ENCODE data around the gene TYK2. TPM values are rescaled to one million over a fixed set of nuclear protein-coding genes. Genes with fewer than 3 reads are reported as not detected.

TYK2 gene
- total and polyA plus RNA-seq, 2 of the 4 experiments (the other 2 are of a cell fraction): 40.9 to 97.9 TPM

DNA sequence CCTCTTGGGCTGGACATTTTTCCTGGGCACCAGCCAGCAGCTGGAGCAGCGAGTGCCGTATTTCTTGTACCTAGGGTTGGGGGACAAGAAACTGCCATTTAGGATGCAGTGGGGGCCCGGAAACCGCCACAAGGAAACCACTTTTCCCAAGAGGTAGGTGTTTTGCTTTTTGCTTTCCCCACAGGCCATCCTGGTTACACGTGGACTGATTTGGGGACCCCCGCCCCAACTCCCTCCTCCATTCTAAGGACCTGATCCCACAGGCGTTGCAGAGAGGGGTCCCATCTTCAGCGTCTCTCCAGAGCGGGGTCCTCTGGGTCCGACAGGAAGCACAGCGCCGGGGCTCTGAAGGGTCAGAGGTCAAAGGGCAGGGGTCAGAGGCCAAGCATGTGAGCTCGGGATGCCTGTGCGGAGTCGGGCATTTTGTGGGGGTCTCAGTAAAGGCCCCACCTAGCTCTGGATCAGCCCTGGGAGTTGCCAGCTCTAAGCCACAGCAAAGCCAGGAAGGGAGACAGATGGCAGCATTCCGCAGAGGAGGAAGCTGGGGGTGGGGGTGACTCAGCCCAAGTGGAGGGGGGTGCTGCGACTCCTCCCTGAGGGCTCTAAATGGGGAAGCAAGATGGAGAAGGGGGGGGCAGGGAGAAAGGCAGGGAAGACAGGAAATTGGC is 75.1 kb downstream of the TYK2 start:
- Histone ChIP-seq H4K8ac (ENCODE audit: low read depth in 2 of 2, low read length in 2 of 2) (peak overlapping the region; percentile 92 to 94), H3K9me3 (ENCODE audit: control insufficient read depth, insufficient read depth, low read length) (no peaks in the 10 kb centered on the region), H4K5ac (ENCODE audit: low read depth, low read length) (peak overlapping the region; percentile 99), H3K23ac (ENCODE audit: low read depth, low read length) (no peak overlapping the region), H2BK120ac (ENCODE audit: low read depth, low read length) (peak overlapping the region; percentile 56), H2BK15ac (ENCODE audit: low read depth, low read length) (peak overlapping the region; percentile 53; the same call in 2 of the 3 replicates), H4K20me1 (ENCODE audit: insufficient read depth, low read length) (no peaks in the 10 kb centered on the region), H3K9me1 (ENCODE audit: insufficient read depth, low read length) (peaks cover 5% of the 10 kb centered on the region; the same call in 1 of the 2 replicates), H3K18ac (ENCODE audit: low read depth, low read length) (peak overlapping the region; percentile 69), H3K4me2 (ENCODE audit: low read depth, low read length) (no peak overlapping the region), H3K79me1 (ENCODE audit: low read depth in 1 of 2, low read length in 2 of 2) (0 out of 4 replicates have a peak, but pooled peaks cover 0 to 4% of the 10 kb centered on the region in 2 experiments), H3K36me3 (ENCODE audit: control insufficient read depth, insufficient read depth, low read length) (peaks cover 4% of the 10 kb centered on the region; the same call in 1 of the 2 replicates), H3K14ac (replicated peaks; ENCODE audit: low read depth, low read length) (peak overlapping the region; percentile 80), H2BK20ac (ENCODE audit: low read depth, low read length) (peak overlapping the region; percentile 51; the same call in 1 of the 2 replicates), H3K27me3 (ENCODE audit: control insufficient read depth, insufficient read depth, low read length) (no peaks in the 10 kb centered on the region), H2AK5ac (ENCODE audit: low read depth, low read length) (peak overlapping the region; percentile 83), H4K91ac (ENCODE audit: insufficient read depth, low read depth, low read length) (peak overlapping the region; percentile 87), H3K4me3 (ENCODE audit: insufficient read depth, low read depth, low read length) (no peak overlapping the region), H3K9ac (ENCODE audit: low read depth, low read length) (0 out of 2 replicates have a peak overlapping the region, but pooled peaks have one; percentile 1), H3K4me1 (ENCODE audit: control insufficient read depth, insufficient read depth, low read length) (peaks cover 9% of the 10 kb centered on the region), H2AK9ac (replicated peaks; ENCODE audit: low read depth, low read length, poor library complexity) (peak overlapping the region; percentile 96), H3K27ac (ENCODE audit: insufficient read depth, low read length) (peak overlapping the region; percentile 69), H2AFZ (replicated peaks; ENCODE audit: low read length, poor library complexity) (peak overlapping the region; percentile 81), H3K4ac (ENCODE audit: low read depth, low read length) (peak overlapping the region; percentile 83), H3K56ac (ENCODE audit: extremely low read depth, insufficient read depth, low read length) (0 out of 2 replicates have a peak overlapping the region, but pooled peaks have one; percentile 18), H2BK5ac (ENCODE audit: low read depth, low read length, poor library complexity, severe bottlenecking) (peak overlapping the region; percentile 92)
- ChIA-PET CTCF (interaction anchor here (0.6 to 0.7 kb wide), 2 partner anchors 40 to 111 kb away, joined by 3 to 8 read pairs; no protein-coding TSS in a partner anchor), POLR2A (ENCODE audit: unreplicated experiment) (interaction anchor here (0.5 to 0.7 kb wide), 2 partner anchors 16 to 28 kb away, joined by 3 read pairs; partner anchors contain the start of gene ICAM5)
- peak; percentile 96 for TF ChIP-seq MAZ (IDR thresholded peaks at IDR 0.05; ENCODE audit: borderline replicate concordance, low read depth, low read length)
- TF ChIP-seq NFE2L2 (IDR thresholded peaks at IDR 0.05; ENCODE audit: low read depth, low read length): no peak
- peak; percentile 67 for TF ChIP-seq FOS (IDR thresholded peaks at IDR 0.05; ENCODE audit: low read depth, low read length)
- no peak for TF ChIP-seq RAD21 (IDR thresholded peaks at IDR 0.05; ENCODE audit: low read length)
- TF ChIP-seq, protein P1, sequence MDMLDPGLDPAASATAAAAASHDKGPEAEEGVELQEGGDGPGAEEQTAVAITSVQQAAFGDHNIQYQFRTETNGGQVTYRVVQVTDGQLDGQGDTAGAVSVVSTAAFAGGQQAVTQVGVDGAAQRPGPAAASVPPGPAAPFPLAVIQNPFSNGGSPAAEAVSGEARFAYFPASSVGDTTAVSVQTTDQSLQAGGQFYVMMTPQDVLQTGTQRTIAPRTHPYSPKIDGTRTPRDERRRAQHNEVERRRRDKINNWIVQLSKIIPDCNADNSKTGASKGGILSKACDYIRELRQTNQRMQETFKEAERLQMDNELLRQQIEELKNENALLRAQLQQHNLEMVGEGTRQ (IDR thresholded peaks at IDR 0.05; ENCODE audit: low read depth, low read length): no peak
- no TSS peak for BruUV-seq (replicated peaks)
- peak; percentile 91 for ATAC-seq (ENCODE audit: low read depth)
- in situ Hi-C loops (cut with MboI; ENCODE audit: low sequenced_read_pairs) (no loop called here), intact Hi-C loops (cut with micrococcal nuclease) (no loop called here), dilution Hi-C loops (cut with HindIII; ENCODE audit: low sequenced_read_pairs, unreplicated experiment) (no loop called here)
- peak; percentile 73 for DNase-seq
- WGBS, 2 experiments (ENCODE audit: extremely low coverage in 2 of 2, insufficient read length in 1 of 2): 60% methylated on average over 1 of the region's 17 CpGs; no CpG with 5 or more reads in 1 of the 2 experiments

Small RNAs within 50 kb of the gene (microRNA-seq; reads per million reads assigned to microRNA genes)
- gene AC011511.1 (ENCODE audit: insufficient read depth, insufficient read length) (not detected), gene AC011511.4 (ENCODE audit: insufficient read depth, insufficient read length) (not detected), gene MIR1181 (ENCODE audit: unreplicated experiment) (not detected)

Small RNAs within 50 kb of the gene (small RNA-seq; reads per million reads assigned to genes)
- gene AC011511.1 (0 reads per million in 5 experiments), gene AC011511.4 (0 reads per million in 5 experiments)

Other genes with a start within 250 kb of the TYK2 start
- 26.2 and 40.3 TPM in 2 replicates for gene DNMT1, start 185.6 kb downstream of the TYK2 start, total RNA-seq (2012; rRNA removed)
- gene DNMT1, start 185.6 kb downstream of the TYK2 start, polyA plus RNA-seq (2012; rRNA removed): 83.6 and 88.1 TPM in 2 replicates
- gene S1PR2, start 149.2 kb downstream of the TYK2 start, total RNA-seq (2012; rRNA removed): 14.0 and 16.7 TPM in 2 replicates
- 15.0 and 16.1 TPM in 2 replicates for gene S1PR2, start 149.2 kb downstream of the TYK2 start, polyA plus RNA-seq (2012; rRNA removed)
- 32.8 and 36.4 TPM in 2 replicates for gene MRPL4, start 128.4 kb downstream of the TYK2 start, total RNA-seq (2012; rRNA removed)
- 108 and 123 TPM in 2 replicates for gene MRPL4, start 128.4 kb downstream of the TYK2 start, polyA plus RNA-seq (2012; rRNA removed)
- 6.9 and 10.6 TPM in 2 replicates for gene ICAM1, start 109.5 kb downstream of the TYK2 start, total RNA-seq (2012; rRNA removed)
- 18.3 and 19.1 TPM in 2 replicates for gene ICAM1, start 109.5 kb downstream of the TYK2 start, polyA plus RNA-seq (2012; rRNA removed)
- 2.3 and 2.5 TPM in 2 replicates for gene ICAM4, start 93.6 kb downstream of the TYK2 start, total RNA-seq (2012; rRNA removed)
- gene ICAM4, start 93.6 kb downstream of the TYK2 start, polyA plus RNA-seq (2012; rRNA removed): 4.0 TPM in 2 replicates
- 2.5 and 3.0 TPM in 2 replicates for gene ICAM5, start 90.6 kb downstream of the TYK2 start, total RNA-seq (2012; rRNA removed)
- gene ICAM5, start 90.6 kb downstream of the TYK2 start, polyA plus RNA-seq (2012; rRNA removed): 23.9 and 26.5 TPM in 2 replicates
- 0.54 TPM in 1 of 2 replicates, not detected in the other for gene ZGLP1, start 70.8 kb downstream of the TYK2 start, total RNA-seq (2012; rRNA removed)
- gene ZGLP1, start 70.8 kb downstream of the TYK2 start, polyA plus RNA-seq (2012; rRNA removed): 3.1 and 4.1 TPM in 2 replicates
- 39.8 and 40.8 TPM in 2 replicates for gene FDX2, start 64.6 kb downstream of the TYK2 start, total RNA-seq (2012; rRNA removed)
- gene FDX2, start 64.6 kb downstream of the TYK2 start, polyA plus RNA-seq (2012; rRNA removed): 72.0 and 82.3 TPM in 2 replicates
- gene RAVER1, start 47.0 kb downstream of the TYK2 start, total RNA-seq (2012; rRNA removed): 2.5 and 2.7 TPM in 2 replicates
- 15.1 and 18.1 TPM in 2 replicates for gene RAVER1, start 47.0 kb downstream of the TYK2 start, polyA plus RNA-seq (2012; rRNA removed)
- gene ICAM3, start 40.9 kb downstream of the TYK2 start, total RNA-seq (2012; rRNA removed): 6.6 and 7.8 TPM in 2 replicates
- 11.7 and 14.8 TPM in 2 replicates for gene ICAM3, start 40.9 kb downstream of the TYK2 start, polyA plus RNA-seq (2012; rRNA removed)
- 209 and 248 TPM in 2 replicates for gene CDC37, start 23.0 kb upstream of the TYK2 start, total RNA-seq (2012; rRNA removed)
- 629 and 650 TPM in 2 replicates for gene CDC37, start 23.0 kb upstream of the TYK2 start, polyA plus RNA-seq (2012; rRNA removed)
- 1.7 and 1.8 TPM in 2 replicates for gene PDE4A, start 40.0 kb upstream of the TYK2 start, total RNA-seq (2012; rRNA removed)
- 5.9 and 7.0 TPM in 2 replicates for gene PDE4A, start 40.0 kb upstream of the TYK2 start, polyA plus RNA-seq (2012; rRNA removed)
- gene KEAP1, start 122.8 kb upstream of the TYK2 start, total RNA-seq (2012; rRNA removed): 68.0 and 81.6 TPM in 2 replicates
- 63.4 and 64.2 TPM in 2 replicates for gene KEAP1, start 122.8 kb upstream of the TYK2 start, polyA plus RNA-seq (2012; rRNA removed)
- 0.36 and 0.56 TPM in 2 replicates for gene S1PR5, start 136.9 kb upstream of the TYK2 start, total RNA-seq (2012; rRNA removed)
- 0.55 and 0.59 TPM in 2 replicates for gene S1PR5, start 136.9 kb upstream of the TYK2 start, polyA plus RNA-seq (2012; rRNA removed)
- gene ATG4D, start 163.3 kb upstream of the TYK2 start, total RNA-seq (2012; rRNA removed): 8.2 and 9.2 TPM in 2 replicates
- gene ATG4D, start 163.3 kb upstream of the TYK2 start, polyA plus RNA-seq (2012; rRNA removed): 21.8 and 22.0 TPM in 2 replicates
- 5.7 and 7.8 TPM in 2 replicates for gene KRI1, start 185.4 kb upstream of the TYK2 start, total RNA-seq (2012; rRNA removed)
- 12.9 and 13.3 TPM in 2 replicates for gene KRI1, start 185.4 kb upstream of the TYK2 start, polyA plus RNA-seq (2012; rRNA removed)
- 3.6 and 3.9 TPM in 2 replicates for gene CDKN2D, start 188.4 kb upstream of the TYK2 start, total RNA-seq (2012; rRNA removed)
- gene CDKN2D, start 188.4 kb upstream of the TYK2 start, polyA plus RNA-seq (2012; rRNA removed): 8.5 and 9.3 TPM in 2 replicates
- gene AP1M2, start 206.7 kb upstream of the TYK2 start, total RNA-seq (2012; rRNA removed): not detected in 2 replicates
- 0.17 and 0.37 TPM in 2 replicates for gene AP1M2, start 206.7 kb upstream of the TYK2 start, polyA plus RNA-seq (2012; rRNA removed)
- gene SLC44A2, start 245.0 kb upstream of the TYK2 start, total RNA-seq (2012; rRNA removed): 25.8 and 28.5 TPM in 2 replicates
- 62.1 and 62.9 TPM in 2 replicates for gene SLC44A2, start 245.0 kb upstream of the TYK2 start, polyA plus RNA-seq (2012; rRNA removed)

All from IMR-90 (cell line).